Measurements from ENCODE around the gene ADD1.

ADD1 gene, protein sequence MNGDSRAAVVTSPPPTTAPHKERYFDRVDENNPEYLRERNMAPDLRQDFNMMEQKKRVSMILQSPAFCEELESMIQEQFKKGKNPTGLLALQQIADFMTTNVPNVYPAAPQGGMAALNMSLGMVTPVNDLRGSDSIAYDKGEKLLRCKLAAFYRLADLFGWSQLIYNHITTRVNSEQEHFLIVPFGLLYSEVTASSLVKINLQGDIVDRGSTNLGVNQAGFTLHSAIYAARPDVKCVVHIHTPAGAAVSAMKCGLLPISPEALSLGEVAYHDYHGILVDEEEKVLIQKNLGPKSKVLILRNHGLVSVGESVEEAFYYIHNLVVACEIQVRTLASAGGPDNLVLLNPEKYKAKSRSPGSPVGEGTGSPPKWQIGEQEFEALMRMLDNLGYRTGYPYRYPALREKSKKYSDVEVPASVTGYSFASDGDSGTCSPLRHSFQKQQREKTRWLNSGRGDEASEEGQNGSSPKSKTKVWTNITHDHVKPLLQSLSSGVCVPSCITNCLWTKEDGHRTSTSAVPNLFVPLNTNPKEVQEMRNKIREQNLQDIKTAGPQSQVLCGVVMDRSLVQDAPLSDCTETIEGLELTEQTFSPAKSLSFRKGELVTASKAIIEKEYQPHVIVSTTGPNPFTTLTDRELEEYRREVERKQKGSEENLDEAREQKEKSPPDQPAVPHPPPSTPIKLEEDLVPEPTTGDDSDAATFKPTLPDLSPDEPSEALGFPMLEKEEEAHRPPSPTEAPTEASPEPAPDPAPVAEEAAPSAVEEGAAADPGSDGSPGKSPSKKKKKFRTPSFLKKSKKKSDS

GRCh38 chr4:2843263-2843940, at the start of gene ADD1:
Gene ADD1 (plus strand): TSS chr4:2843844. CDS start chr4:2875916, 32,072 bp downstream.
- peak; percentile 82 for DNase-seq (ENCODE audit: low read depth, low spot score)
- no peaks in the 10 kb centered on the region for H3K9me3 ChIP-seq (ENCODE audit: control insufficient read depth, insufficient read depth, low read length)
- H3K27ac ChIP-seq (ENCODE audit: low read length): no peak within 1 kb of the TSS
- no peaks in the 10 kb centered on the region for H3K4me1 ChIP-seq (ENCODE audit: control insufficient read depth, insufficient read depth, low read length)
- H3K27me3 ChIP-seq (ENCODE audit: control insufficient read depth, insufficient read depth, low read length): no peaks in the 10 kb centered on the region
- no CpG with 5 or more reads among the region's 65 CpGs for WGBS (ENCODE audit: insufficient coverage, insufficient read length)
- H3K4me3 ChIP-seq (ENCODE audit: low read length): peak within 1 kb of the TSS; percentile 81
- no peaks in the 10 kb centered on the region for H3K36me3 ChIP-seq (ENCODE audit: control insufficient read depth, insufficient read depth, low read length)

DNA sequence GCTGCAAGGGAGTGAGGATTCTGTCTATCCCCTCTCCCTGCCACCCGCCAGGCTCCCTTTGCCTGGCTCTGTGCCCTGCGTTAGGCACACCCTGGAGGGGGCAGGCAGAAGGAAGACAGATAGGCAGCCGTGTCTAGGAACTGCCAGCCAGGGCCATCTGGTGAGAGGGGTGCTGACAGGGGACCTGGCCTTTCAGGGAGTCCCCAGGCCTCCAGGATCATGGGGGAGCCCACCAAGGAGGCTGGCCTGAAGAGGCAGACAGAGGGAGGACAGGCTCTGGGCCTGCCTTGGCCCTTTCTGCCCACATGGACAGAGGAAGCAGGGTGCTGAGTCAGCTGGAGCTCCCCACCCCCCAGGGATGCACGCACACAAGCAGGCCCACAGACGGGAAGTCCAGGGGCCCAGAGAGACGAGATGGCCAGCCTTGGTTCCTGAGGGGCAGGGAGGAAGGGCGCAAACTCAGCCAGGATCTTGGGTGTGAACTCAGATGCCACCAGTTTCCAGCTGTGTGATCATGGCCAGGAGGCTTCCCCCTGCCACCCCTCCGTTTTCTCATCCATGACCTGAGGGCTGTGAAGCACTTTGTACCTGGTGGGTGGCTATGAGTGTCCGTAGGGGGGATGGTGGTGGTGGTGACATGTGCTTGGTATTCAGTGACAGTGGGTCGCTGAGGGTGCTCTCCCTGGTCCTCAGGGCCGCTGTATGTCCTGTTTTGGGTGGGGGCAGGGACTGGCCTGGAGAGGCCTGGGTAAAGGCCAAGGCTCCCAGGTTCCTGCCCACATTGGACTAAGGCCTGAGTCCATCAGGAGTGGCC, 49.0 kb upstream of the ADD1 start:
- no peaks in the 10 kb centered on the region; the same call in 1 of the 2 replicates for H3K36me3 ChIP-seq (ENCODE audit: control insufficient read depth, insufficient read depth, low read length)
- no peak overlapping the region for H3K4me3 ChIP-seq (ENCODE audit: low read length)
- H3K27ac ChIP-seq (ENCODE audit: low read length): no peak overlapping the region
- H3K27me3 ChIP-seq (ENCODE audit: control insufficient read depth, insufficient read depth, low read length): peaks cover 2% of the 10 kb centered on the region; the same call in 1 of the 2 replicates
- H3K4me1 ChIP-seq (ENCODE audit: control insufficient read depth, insufficient read depth, low read length): peaks cover 8% of the 10 kb centered on the region
- H3K9me3 ChIP-seq (ENCODE audit: control insufficient read depth, insufficient read depth, low read length): no peaks in the 10 kb centered on the region
- WGBS (ENCODE audit: insufficient coverage, insufficient read length): no CpG with 5 or more reads among the region's 11 CpGs
- no peak for DNase-seq (ENCODE audit: low read depth, low spot score)

GRCh38 chr4:2795300-2795892, 48.2 kb upstream of the ADD1 start:
- DNase-seq (ENCODE audit: low read depth, low spot score): no peak
- WGBS (ENCODE audit: insufficient coverage, insufficient read length): no CpG with 5 or more reads among the region's 17 CpGs
- no peaks in the 10 kb centered on the region; the same call in 1 of the 2 replicates for H3K36me3 ChIP-seq (ENCODE audit: control insufficient read depth, insufficient read depth, low read length)
- no peak overlapping the region for H3K27ac ChIP-seq (ENCODE audit: low read length)
- no peak overlapping the region for H3K4me3 ChIP-seq (ENCODE audit: low read length)
- peaks cover 8% of the 10 kb centered on the region for H3K4me1 ChIP-seq (ENCODE audit: control insufficient read depth, insufficient read depth, low read length)
- no peaks in the 10 kb centered on the region for H3K9me3 ChIP-seq (ENCODE audit: control insufficient read depth, insufficient read depth, low read length)
- peaks cover 2% of the 10 kb centered on the region; the same call in 1 of the 2 replicates for H3K27me3 ChIP-seq (ENCODE audit: control insufficient read depth, insufficient read depth, low read length)

DNA sequence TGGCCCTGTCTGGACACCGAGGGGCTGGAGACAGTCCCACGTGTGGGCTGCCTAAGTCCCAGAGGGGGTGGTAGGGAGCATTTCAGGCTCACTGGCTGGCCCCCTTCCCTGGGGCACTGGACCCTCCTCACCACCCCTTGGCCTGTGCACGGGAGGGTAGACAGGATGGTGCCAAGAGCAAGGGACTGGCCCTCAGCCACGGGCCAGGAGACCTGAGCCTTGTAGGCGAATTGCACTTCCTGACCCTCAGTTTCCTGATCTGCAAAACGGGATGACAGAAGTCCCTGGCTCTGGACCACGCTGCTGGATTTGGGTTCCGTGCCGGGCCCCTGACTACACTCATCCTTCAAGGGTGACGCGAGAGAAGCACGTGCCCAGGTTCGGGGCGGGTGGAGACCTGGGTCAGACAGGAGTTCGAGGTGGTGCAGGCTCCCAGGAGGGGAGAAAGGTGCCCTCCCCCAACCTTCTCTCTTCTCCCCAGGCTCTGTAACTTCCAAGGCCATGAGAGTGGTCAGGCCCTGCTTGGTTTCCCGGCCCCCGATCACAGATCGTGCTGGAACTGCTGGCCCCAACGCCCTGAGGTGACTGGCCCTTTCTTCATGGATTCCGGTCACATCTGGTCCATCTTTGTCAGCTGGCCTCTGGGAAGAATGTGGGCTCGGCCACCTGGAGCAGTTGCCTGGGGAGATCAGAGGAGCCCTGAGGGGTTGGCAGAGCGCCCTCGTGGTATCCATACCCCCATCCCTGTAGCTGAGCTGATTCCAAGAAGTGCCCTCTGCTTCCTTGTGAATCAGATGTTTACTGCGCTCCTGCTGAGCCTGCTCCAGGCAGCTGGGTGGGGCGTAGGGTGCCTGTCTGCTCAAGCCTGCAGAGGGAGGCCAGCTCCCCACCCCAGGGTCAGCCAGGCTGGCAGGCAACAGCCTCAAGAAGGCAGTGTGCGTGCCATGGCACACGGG, 47.5 kb upstream of the ADD1 start:
- peaks cover 11% of the 10 kb centered on the region for H3K4me1 ChIP-seq (ENCODE audit: control insufficient read depth, insufficient read depth, low read length)
- no peak overlapping the region for H3K27ac ChIP-seq (ENCODE audit: low read length)
- no CpG with 5 or more reads among the region's 27 CpGs for WGBS (ENCODE audit: insufficient coverage, insufficient read length)
- no peak for DNase-seq (ENCODE audit: low read depth, low spot score)
- no peaks in the 10 kb centered on the region; the same call in 1 of the 2 replicates for H3K36me3 ChIP-seq (ENCODE audit: control insufficient read depth, insufficient read depth, low read length)
- no peak overlapping the region for H3K4me3 ChIP-seq (ENCODE audit: low read length)
- no peaks in the 10 kb centered on the region for H3K9me3 ChIP-seq (ENCODE audit: control insufficient read depth, insufficient read depth, low read length)
- peaks cover 2% of the 10 kb centered on the region; the same call in 1 of the 2 replicates for H3K27me3 ChIP-seq (ENCODE audit: control insufficient read depth, insufficient read depth, low read length)

DNA sequence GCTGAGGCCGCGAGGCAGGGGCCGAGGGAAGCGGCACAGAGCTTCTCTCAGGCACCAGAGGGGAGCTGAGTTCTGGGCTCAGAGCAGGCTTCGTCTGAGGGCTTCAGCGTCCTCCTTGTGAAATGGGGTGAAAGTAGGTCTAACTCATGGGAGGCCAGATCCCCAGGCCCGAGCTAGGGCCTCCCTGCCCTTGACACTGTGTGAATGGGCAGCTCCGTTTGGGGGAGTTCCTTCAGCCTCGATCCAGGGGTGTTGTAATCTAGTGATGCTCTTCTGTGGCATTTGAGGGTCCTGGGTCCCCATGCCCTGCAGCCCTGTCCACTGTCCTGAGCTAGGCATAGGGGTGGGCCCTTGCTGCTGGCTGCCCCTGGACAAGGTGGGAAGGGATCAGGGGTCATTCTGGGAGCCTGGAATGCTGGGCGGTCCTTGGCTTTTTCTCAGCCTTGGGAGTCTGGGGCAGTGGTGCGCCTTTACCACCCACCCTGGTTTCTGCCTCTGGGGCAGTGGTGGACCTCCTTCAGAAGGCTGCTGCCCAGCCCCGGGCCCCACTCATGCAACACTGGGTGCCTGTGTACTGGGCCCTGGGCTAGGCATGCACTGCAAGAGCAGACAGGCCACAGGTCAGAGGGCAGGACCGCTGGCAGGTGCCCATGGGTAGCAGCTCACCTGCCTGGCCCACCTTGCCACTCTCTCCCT, 46.6 kb upstream of the ADD1 start:
- no peaks in the 10 kb centered on the region; the same call in 1 of the 2 replicates for H3K36me3 ChIP-seq (ENCODE audit: control insufficient read depth, insufficient read depth, low read length)
- H3K27ac ChIP-seq (ENCODE audit: low read length): no peak overlapping the region
- DNase-seq (ENCODE audit: low read depth, low spot score): no peak
- H3K4me1 ChIP-seq (ENCODE audit: control insufficient read depth, insufficient read depth, low read length): peaks cover 9% of the 10 kb centered on the region
- WGBS (ENCODE audit: insufficient coverage, insufficient read length): no CpG with 5 or more reads among the region's 13 CpGs
- no peaks in the 10 kb centered on the region for H3K9me3 ChIP-seq (ENCODE audit: control insufficient read depth, insufficient read depth, low read length)
- H3K27me3 ChIP-seq (ENCODE audit: control insufficient read depth, insufficient read depth, low read length): peaks cover 2% of the 10 kb centered on the region; the same call in 1 of the 2 replicates
- H3K4me3 ChIP-seq (ENCODE audit: low read length): no peak overlapping the region

GRCh38 chr4:2797545-2798305, 45.9 kb upstream of the ADD1 start:
- DNase-seq (ENCODE audit: low read depth, low spot score): no peak
- no CpG with 5 or more reads among the region's 23 CpGs for WGBS (ENCODE audit: insufficient coverage, insufficient read length)
- Histone ChIP-seq H3K4me1 (ENCODE audit: control insufficient read depth, insufficient read depth, low read length) (peaks cover 6% of the 10 kb centered on the region), H3K27ac (ENCODE audit: low read length) (no peak overlapping the region), H3K4me3 (ENCODE audit: low read length) (no peak overlapping the region), H3K36me3 (ENCODE audit: control insufficient read depth, insufficient read depth, low read length) (no peaks in the 10 kb centered on the region; the same call in 1 of the 2 replicates), H3K9me3 (ENCODE audit: control insufficient read depth, insufficient read depth, low read length) (no peaks in the 10 kb centered on the region), H3K27me3 (ENCODE audit: control insufficient read depth, insufficient read depth, low read length) (peaks cover 2% of the 10 kb centered on the region; the same call in 1 of the 2 replicates)

DNA sequence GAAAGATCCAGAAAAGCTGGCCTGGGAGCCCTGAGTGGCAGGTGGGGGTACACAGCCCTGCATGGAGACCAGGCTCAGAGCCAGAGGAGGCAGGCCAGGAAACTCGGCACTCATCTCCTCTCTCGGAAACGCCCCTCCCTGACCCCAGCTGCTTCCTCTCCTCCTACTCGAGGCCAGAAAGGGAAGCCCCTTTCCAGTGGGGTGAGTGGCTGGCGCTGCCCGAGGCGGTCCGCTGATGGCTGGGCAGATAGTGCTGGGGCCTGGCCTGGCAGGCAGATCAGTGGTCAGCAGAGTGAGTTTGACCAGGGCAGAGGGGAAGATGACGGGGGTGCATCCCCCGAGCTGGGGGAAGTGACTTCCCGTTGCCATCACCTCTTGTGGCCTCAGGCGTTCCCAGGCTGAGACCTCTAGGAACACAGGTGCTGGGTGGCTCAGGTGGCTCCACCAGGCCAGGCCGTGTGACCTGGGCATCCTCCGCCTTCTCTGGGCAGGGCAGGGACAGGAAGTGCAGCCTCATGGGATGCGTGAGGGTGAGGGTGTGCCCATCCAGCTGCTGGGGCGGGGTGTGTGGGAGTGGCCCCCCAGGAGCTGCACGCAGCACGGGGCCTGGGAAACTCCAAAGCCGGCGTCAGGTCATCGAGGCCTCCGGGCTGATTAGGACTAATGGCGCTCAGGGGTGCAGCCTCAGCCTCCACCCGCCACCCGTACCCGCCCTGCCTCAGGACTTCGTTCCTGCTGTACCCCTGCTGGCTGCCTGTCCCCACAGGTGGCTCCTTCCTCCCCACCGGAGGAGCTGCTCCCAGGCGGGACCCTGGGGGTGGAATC, 45.0 kb upstream of the ADD1 start:
- H3K27ac ChIP-seq (ENCODE audit: low read length): no peak overlapping the region
- no peaks in the 10 kb centered on the region; the same call in 1 of the 2 replicates for H3K36me3 ChIP-seq (ENCODE audit: control insufficient read depth, insufficient read depth, low read length)
- no peak overlapping the region for H3K4me3 ChIP-seq (ENCODE audit: low read length)
- H3K9me3 ChIP-seq (ENCODE audit: control insufficient read depth, insufficient read depth, low read length): no peaks in the 10 kb centered on the region
- peaks cover 6% of the 10 kb centered on the region for H3K4me1 ChIP-seq (ENCODE audit: control insufficient read depth, insufficient read depth, low read length)
- peaks cover 2% of the 10 kb centered on the region; the same call in 1 of the 2 replicates for H3K27me3 ChIP-seq (ENCODE audit: control insufficient read depth, insufficient read depth, low read length)
- no CpG with 5 or more reads among the region's 29 CpGs for WGBS (ENCODE audit: insufficient coverage, insufficient read length)
- no peak for DNase-seq (ENCODE audit: low read depth, low spot score)

All from iPS DF 6.9 (cell line).